Mesendoderm (in vitro differentiated cells): ENCODE data around the gene REEP2.

Source experiments
- DNase-seq: peaks from one replicate; pipeline ENCODE4 v3.0.0; 2013
- H2AK5ac ChIP-seq: 2 replicates; pipeline ENCODE4 v1.6.1; 2013; ENCODE audit warnings: low read length, inconsistent platforms
- H2BK120ac ChIP-seq: 2 replicates; pipeline ENCODE4 v1.6.1; 2013; ENCODE audit warnings: low read depth, mild to moderate bottlenecking, low read length, moderate library complexity, mixed read lengths
- H2BK15ac ChIP-seq: replicated peaks from 2 replicates; pipeline ENCODE4 v1.6.1; 2013; ENCODE audit warnings: low read depth, mild to moderate bottlenecking, moderate library complexity
- H2BK5ac ChIP-seq: 2 replicates; pipeline ENCODE4 v1.6.1; 2013; ENCODE audit warnings: low read length, inconsistent platforms
- H3K18ac ChIP-seq: 2 replicates; pipeline ENCODE4 v1.6.1; 2013; ENCODE audit warnings: mild to moderate bottlenecking, low read length, mixed read lengths
- H3K23ac ChIP-seq: one replicate; pipeline ENCODE4 v1.6.1; 2013; ENCODE audit warnings: low read length
- H3K27ac ChIP-seq: 2 replicates; pipeline ENCODE4 v1.5.1; 2013; ENCODE audit warnings: low read depth, mild to moderate bottlenecking, inconsistent platforms, low read length, moderate library complexity
- H3K27me3 ChIP-seq: 2 replicates; pipeline ENCODE4 v1.6.1; 2013; ENCODE audit warnings: low read length, control low read depth, mild to moderate bottlenecking, inconsistent platforms; ENCODE audit not compliant: insufficient read depth, poor library complexity
- H3K36me3 ChIP-seq: 2 replicates; pipeline ENCODE4 v1.6.1; 2013; ENCODE audit warnings: low read length, inconsistent platforms; ENCODE audit not compliant: control insufficient read depth, insufficient read depth
- H3K4ac ChIP-seq: one replicate; pipeline ENCODE4 v1.6.1; 2013; ENCODE audit warnings: low read depth, mild to moderate bottlenecking, low read length, moderate library complexity
- H3K4me1 ChIP-seq: 2 replicates; pipeline ENCODE4 v1.6.1; 2013; ENCODE audit warnings: low read depth, low read length, inconsistent platforms; ENCODE audit not compliant: control insufficient read depth
- H3K4me2 ChIP-seq: 2 replicates; pipeline ENCODE4 v1.6.1; 2013; ENCODE audit warnings: low read length
- H3K4me3 ChIP-seq: 2 replicates; pipeline ENCODE4 v1.5.1; 2013; ENCODE audit warnings: mild to moderate bottlenecking, low read length
- H3K56ac ChIP-seq: one replicate; pipeline ENCODE4 v1.6.1; 2013; ENCODE audit warnings: low read length
- H3K79me1 ChIP-seq: 2 replicates; pipeline ENCODE4 v1.6.1; 2013; ENCODE audit warnings: low read length, inconsistent platforms
- H3K79me2 ChIP-seq: 2 replicates; pipeline ENCODE4 v1.6.1; 2013; ENCODE audit warnings: mild to moderate bottlenecking, low read length; ENCODE audit not compliant: control insufficient read depth, insufficient read depth
- H3K9ac ChIP-seq: 2 replicates; pipeline ENCODE4 v1.6.1; 2013; ENCODE audit warnings: low read length, inconsistent platforms
- H4K5ac ChIP-seq: one replicate; pipeline ENCODE4 v1.6.1; 2013; ENCODE audit warnings: low read length
- H4K8ac ChIP-seq: one replicate; pipeline ENCODE4 v1.6.1; 2013; ENCODE audit warnings: low read depth, mild to moderate bottlenecking, control low read depth, low read length, moderate library complexity
- WGBS: extraction: QIAGEN DNeasy Blood & Tissue Kit; methylation state at CpG from one replicate; pipeline ENCODE4 v1.1.7; 2013; ENCODE audit warnings: low lambda C conversion rate, missing lambda C conversion rate; ENCODE audit not compliant: insufficient coverage; ENCODE audit errors: extremely low coverage; 5-methylcytosine and 5-hydroxymethylcytosine counted together

REEP2 gene

GRCh38 chr5:138461343-138462125 is 22.7 kb downstream of the REEP2 start:
- Histone ChIP-seq H3K27ac (no peak overlapping the region), H2BK120ac (no peak overlapping the region), H3K36me3 (no peaks in the 10 kb centered on the region), H4K8ac (no peak overlapping the region), H3K4me2 (no peak overlapping the region), H3K9ac (no peak overlapping the region), H3K23ac (no peak overlapping the region), H3K18ac (no peak overlapping the region), H3K56ac (no peak overlapping the region), H3K79me2 (no peaks in the 10 kb centered on the region), H3K27me3 (peaks cover 3% of the 10 kb centered on the region), H2BK5ac (no peak overlapping the region), H4K5ac (no peak overlapping the region), H2BK15ac (no peak overlapping the region), H3K4ac (no peak overlapping the region), H3K79me1 (no peaks in the 10 kb centered on the region), H3K4me3 (no peak overlapping the region), H3K4me1 (no peaks in the 10 kb centered on the region), H2AK5ac (no peak overlapping the region)
- DNase-seq = peak; percentile 45
- no CpG with 5 or more reads among the region's 11 CpGs for WGBS

GRCh38 chr5:138463419-138464007 is 24.7 kb downstream of the REEP2 start:
- Histone ChIP-seq H2BK5ac (peak overlapping the region; percentile 0), H3K56ac (peak overlapping the region; percentile 81), H4K8ac (no peak overlapping the region), H2BK120ac (no peak overlapping the region), H3K18ac (peak overlapping the region; percentile 70), H3K79me2 (no peaks in the 10 kb centered on the region), H3K4me1 (no peaks in the 10 kb centered on the region), H4K5ac (no peak overlapping the region), H3K4me2 (peak overlapping the region; percentile 81), H3K27me3 (peaks cover 3% of the 10 kb centered on the region), H3K4me3 (peak overlapping the region; percentile 19), H3K27ac (peak overlapping the region; percentile 61), H3K79me1 (no peaks in the 10 kb centered on the region), H3K4ac (peak overlapping the region; percentile 1), H3K9ac (peak overlapping the region; percentile 75), H2AK5ac (no peak overlapping the region), H2BK15ac (no peak overlapping the region), H3K36me3 (no peaks in the 10 kb centered on the region), H3K23ac (no peak overlapping the region)
- no CpG with 5 or more reads among the region's 21 CpGs for WGBS
- DNase-seq = peak; percentile 52

- peak; percentile 96 for DNase-seq
- no peak overlapping the region for H2BK15ac ChIP-seq
- H3K56ac ChIP-seq = peak overlapping the region; percentile 94
- H3K4me3 ChIP-seq = peak overlapping the region; percentile 75
- peak overlapping the region; percentile 96 for H3K4me2 ChIP-seq
- no peaks in the 10 kb centered on the region for H3K79me1 ChIP-seq
- peak overlapping the region; percentile 70 for H3K18ac ChIP-seq
- no CpG with 5 or more reads among the region's 34 CpGs for WGBS
- no peaks in the 10 kb centered on the region for H3K79me2 ChIP-seq
- H4K5ac ChIP-seq = no peak overlapping the region
- H2BK5ac ChIP-seq = peak overlapping the region; percentile 0
- H3K23ac ChIP-seq = no peak overlapping the region
- peak overlapping the region; percentile 61 for H3K27ac ChIP-seq
- H4K8ac ChIP-seq = no peak overlapping the region
- peak overlapping the region; percentile 1 for H3K4ac ChIP-seq
- H2AK5ac ChIP-seq = no peak overlapping the region
- H3K9ac ChIP-seq = peak overlapping the region; percentile 83
- no peaks in the 10 kb centered on the region for H3K4me1 ChIP-seq
- H3K36me3 ChIP-seq = no peaks in the 10 kb centered on the region
- H2BK120ac ChIP-seq = no peak overlapping the region
- H3K27me3 ChIP-seq = peaks cover 3% of the 10 kb centered on the region
Measured at GRCh38 chr5:138464008-138464387, 25.1 kb downstream of the REEP2 start.

GRCh38 chr5:138464388-138465260 is 25.8 kb downstream of the REEP2 start:
- H2AK5ac ChIP-seq = no peak overlapping the region
- no peak overlapping the region for H2BK5ac ChIP-seq
- peak; percentile 100 for DNase-seq
- H3K4me3 ChIP-seq = peak overlapping the region; percentile 75
- H3K79me1 ChIP-seq = no peaks in the 10 kb centered on the region
- H3K4me2 ChIP-seq = peak overlapping the region; percentile 96
- peak overlapping the region; percentile 94 for H3K56ac ChIP-seq
- H3K18ac ChIP-seq = no peak overlapping the region
- no peaks in the 10 kb centered on the region for H3K36me3 ChIP-seq
- peaks cover 3% of the 10 kb centered on the region for H3K27me3 ChIP-seq
- H4K5ac ChIP-seq = no peak overlapping the region
- H3K4me1 ChIP-seq = no peaks in the 10 kb centered on the region
- H3K27ac ChIP-seq = peak overlapping the region; percentile 63
- no CpG with 5 or more reads among the region's 64 CpGs for WGBS
- no peak overlapping the region for H2BK120ac ChIP-seq
- no peak overlapping the region for H3K23ac ChIP-seq
- no peaks in the 10 kb centered on the region for H3K79me2 ChIP-seq
- H4K8ac ChIP-seq = no peak overlapping the region
- peak overlapping the region; percentile 83 for H3K9ac ChIP-seq
- no peak overlapping the region for H3K4ac ChIP-seq
- no peak overlapping the region for H2BK15ac ChIP-seq

GRCh38 chr5:138465261-138466124 is 26.6 kb downstream of the REEP2 start, which contains the start of gene EGR1:
Gene EGR1, plus strand, starts transcription at chr5:138465479. Its CDS starts 283 bp downstream, at chr5:138465762.
- H2BK15ac ChIP-seq = no peak within 1 kb of the TSS
- peak within 1 kb of the TSS; percentile 83 for H3K9ac ChIP-seq
- WGBS = no CpG with 5 or more reads among the region's 85 CpGs

More at GRCh38 chr5:138465261-138466124, 26.6 kb downstream of the REEP2 start, which contains the start of gene EGR1:
- Histone ChIP-seq H3K27me3 (peaks cover 3% of the 10 kb centered on the region), H3K23ac (no peak within 1 kb of the TSS), H3K4me2 (peak within 1 kb of the TSS; percentile 96), H3K79me2 (no peaks in the 10 kb centered on the region), H4K5ac (no peak within 1 kb of the TSS), H3K79me1 (no peaks in the 10 kb centered on the region), H2BK5ac (no peak within 1 kb of the TSS), H3K36me3 (no peaks in the 10 kb centered on the region), H2BK120ac (no peak within 1 kb of the TSS), H3K27ac (peak within 1 kb of the TSS; percentile 63), H3K4me1 (no peaks in the 10 kb centered on the region), H3K4me3 (peak within 1 kb of the TSS; percentile 75), H3K4ac (no peak within 1 kb of the TSS), H3K18ac (no peak within 1 kb of the TSS), H4K8ac (no peak within 1 kb of the TSS), H3K56ac (peak within 1 kb of the TSS; percentile 94), H2AK5ac (no peak within 1 kb of the TSS)
- DNase-seq = peak; percentile 97
